Stimulated activated CD8-positive, alpha-beta memory T cell treated with anti-CD3 and anti-CD28 coated beads, Interleukin-12 subunit alpha, Interleukin-12 subunit beta, amount 100 ng/mL, for 4 hours (primary cell): ENCODE data around the gene FAM186B.

ENCODE experiments used
- DNase-seq: peaks from one replicate; pipeline ENCODE4 v3.0.0-alpha.2; 2020; ENCODE audit warnings: low read depth

FAM186B gene

DNA sequence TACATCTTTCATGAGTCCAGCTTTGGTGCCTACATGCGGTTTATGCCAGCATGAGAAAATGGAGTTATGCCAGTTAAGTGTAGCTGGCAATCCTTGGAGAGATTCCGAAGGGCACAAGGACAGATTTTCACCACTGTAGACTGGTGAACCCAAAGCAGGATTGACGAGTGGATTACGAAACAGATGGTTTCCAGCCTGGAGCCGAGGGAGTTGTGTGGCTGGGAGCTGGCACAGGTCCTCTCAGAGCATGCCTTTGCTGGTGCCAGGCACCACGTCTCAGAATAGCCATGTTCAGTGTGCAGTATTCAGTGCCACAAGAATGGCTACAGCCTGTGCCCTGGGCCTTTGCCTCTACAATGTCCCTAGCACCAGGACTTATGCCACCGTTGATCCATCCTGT is 53.4 kb downstream of the FAM186B start:
- no peak for DNase-seq

DNA sequence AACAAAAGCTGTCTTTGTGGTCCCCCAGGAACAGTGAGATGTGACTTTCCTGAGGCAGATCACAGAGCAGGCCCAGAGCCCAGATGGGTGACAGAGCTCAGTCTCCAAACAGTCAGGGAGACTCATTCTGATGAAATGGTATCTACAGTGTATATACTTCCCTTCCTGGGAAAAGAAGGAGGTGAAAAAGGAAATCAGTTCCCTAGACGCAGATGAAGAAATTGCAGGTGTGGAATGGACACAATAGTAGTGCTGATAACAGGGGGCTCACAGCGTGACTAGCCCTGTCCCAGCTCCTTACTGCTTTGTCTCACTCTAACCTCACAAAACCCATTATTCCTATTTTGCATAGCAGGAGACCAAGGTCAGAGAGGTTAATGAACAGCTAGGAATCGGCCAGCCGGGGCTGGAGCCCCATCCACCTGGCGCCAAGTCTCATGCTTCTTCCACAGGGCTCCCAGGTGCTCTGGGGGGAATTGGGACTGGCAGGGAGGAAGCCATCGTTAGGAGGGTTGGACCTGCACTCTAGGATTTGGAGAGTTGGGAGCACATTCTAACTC is 54.7 kb downstream of the FAM186B start:
- no peak for DNase-seq

DNA sequence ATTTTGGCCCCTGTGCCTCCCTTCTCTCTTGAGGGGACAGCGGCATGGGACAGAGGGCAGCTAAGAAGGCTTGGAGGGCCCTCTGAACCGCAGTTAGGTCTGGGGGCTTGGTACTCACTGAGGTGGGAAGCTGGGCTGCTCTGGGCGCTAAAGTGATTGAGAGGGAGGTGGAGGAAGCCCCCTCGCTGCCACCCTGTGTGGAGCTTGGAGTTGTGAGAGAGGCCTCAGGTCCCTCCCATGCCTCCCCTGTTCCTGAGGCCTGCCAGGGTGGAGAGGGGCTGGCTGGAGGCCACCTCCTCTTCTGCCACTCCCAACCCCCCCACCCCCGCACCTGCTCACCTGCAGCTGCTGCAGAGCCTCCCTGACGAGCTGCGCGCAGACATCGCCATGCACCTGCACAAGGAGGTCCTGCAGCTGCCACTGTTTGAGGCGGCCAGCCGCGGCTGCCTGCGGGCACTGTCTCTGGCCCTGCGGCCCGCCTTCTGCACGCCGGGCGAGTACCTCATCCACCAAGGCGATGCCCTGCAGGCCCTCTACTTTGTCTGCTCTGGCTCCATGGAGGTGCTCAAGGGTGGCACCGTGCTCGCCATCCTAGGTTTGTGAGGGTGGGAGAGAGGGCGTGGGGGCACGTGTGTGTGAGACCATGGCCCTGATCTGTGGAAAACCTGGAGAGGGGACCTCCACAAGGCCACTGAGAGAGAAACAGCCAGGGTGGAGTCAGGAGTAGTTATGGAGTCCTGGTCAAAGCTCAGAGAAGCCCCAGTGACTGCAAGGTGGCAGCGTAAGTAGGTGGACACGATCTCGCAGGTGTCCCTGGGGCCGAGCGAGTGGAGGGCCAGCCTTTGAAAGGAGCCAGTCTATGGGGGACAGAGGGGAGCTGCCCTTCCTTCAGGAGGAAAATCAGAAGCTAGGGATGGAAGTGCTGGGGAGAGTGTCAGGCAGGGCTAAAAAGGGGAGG is 55.4 kb downstream of the FAM186B start:
- DNase-seq = no peak

DNA sequence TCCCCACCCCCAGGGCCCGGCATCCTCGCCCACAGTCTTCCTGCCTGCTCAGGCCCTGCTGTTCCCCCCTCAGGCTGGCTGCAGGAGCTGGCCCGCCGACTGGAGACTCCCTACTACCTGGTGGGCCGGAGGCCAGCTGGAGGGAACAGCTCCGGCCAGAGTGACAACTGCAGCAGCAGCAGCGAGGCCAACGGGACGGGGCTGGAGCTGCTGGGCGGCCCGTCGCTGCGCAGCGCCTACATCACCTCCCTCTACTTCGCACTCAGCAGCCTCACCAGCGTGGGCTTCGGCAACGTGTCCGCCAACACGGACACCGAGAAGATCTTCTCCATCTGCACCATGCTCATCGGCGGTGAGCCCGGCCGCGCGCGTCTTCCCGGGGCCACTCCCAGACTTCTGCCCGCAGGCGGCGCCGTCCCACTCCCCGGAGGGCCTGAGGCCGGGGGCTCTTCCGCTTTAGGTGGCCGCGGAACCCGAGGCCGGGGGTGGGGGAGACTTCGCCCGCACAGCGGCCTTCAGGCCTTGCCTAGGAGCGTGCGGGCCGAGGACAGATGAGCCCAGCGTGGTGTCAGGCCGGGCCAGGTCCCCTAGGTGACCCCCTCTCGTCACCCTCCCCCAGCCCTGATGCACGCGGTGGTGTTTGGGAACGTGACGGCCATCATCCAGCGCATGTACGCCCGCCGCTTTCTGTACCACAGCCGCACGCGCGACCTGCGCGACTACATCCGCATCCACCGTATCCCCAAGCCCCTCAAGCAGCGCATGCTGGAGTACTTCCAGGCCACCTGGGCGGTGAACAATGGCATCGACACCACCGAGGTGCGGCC is 56.4 kb downstream of the FAM186B start:
- no peak for DNase-seq

DNA sequence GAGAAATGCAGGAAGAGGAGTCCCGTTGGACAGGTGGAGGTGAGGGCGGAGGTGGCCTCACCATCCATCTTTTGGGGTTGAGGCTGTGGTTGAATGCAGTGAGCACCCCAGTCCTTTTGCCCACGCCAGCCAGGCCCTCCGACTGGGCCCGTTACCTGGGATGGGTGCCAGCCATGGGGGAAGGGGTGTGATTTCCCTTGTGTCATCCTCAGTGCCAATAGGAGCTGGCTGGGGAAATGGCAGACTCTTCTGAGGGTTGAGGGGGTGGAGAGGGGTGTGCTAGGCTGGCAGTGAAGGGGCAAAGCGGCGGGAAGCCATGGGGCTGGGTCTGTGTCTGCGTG is 57.0 kb downstream of the FAM186B start:
- DNase-seq = no peak

DNA sequence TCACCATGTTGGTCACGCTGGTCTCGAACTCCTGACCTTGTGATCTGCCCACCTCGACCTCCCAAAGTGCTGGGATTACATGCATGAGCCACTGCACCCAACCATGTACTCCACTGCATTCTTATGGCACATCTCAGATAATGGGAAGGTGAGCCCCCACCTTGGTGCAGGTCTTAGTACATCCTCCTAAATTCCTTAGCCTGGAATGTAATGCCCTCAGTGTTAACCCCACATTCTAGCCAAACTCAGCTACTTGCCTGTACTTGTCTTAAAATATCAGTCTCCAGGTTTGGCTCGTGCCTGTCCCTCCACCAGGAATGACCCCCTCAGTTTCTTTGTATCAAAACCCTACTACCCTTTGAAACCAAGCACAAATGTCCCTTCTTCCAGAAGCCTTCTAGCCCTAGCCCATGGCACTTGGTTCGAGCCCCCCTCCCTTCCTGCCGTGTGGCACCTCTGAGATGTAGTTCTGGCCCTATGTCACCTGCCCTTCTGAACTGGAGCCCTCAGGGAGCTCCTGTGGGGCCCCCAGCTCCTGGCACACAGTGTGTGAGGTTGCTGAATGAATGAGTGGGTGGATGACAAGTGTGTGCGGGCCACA is 58.2 kb downstream of the FAM186B start:
- DNase-seq = no peak

DNA sequence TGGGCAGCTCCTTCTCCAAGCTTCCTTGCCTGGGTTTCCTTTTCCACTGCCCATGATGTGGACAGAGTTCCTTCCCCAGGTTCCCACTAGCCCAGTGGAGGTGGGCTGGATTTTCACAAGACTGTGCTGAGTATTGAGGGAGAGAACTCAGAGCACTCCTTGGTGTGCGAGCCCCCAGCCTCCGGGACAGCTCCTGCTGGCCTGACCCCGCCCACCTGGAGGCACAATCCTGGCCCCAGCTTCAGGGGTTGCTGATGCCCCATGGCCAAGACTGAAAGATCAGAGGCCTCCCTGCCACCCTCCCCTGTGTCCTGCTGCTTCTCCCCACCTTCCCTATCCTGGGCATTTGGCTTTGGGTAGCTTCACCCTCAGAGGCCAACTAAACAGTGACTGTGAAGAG is 59.0 kb downstream of the FAM186B start:
- DNase-seq = no peak

DNA sequence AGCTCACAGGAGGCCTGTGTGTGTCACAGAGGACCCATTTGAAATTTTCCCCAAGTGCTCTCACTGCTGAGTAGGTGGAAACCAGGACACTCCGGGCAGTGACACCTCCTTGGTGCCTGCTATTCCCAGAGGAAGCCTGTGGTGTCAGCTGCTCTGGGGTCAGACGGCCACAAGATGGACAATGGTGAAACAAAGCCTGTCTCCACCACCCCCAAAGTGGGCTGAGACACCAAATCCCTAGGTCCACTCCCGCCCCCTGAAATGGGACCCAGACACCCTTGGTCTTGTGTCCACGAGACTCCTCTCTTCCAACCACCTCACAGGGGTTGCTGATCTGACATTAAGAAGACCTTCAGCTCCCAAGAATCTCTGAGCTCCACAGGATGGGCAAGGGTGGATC is 59.6 kb downstream of the FAM186B start:
- no peak for DNase-seq

DNA sequence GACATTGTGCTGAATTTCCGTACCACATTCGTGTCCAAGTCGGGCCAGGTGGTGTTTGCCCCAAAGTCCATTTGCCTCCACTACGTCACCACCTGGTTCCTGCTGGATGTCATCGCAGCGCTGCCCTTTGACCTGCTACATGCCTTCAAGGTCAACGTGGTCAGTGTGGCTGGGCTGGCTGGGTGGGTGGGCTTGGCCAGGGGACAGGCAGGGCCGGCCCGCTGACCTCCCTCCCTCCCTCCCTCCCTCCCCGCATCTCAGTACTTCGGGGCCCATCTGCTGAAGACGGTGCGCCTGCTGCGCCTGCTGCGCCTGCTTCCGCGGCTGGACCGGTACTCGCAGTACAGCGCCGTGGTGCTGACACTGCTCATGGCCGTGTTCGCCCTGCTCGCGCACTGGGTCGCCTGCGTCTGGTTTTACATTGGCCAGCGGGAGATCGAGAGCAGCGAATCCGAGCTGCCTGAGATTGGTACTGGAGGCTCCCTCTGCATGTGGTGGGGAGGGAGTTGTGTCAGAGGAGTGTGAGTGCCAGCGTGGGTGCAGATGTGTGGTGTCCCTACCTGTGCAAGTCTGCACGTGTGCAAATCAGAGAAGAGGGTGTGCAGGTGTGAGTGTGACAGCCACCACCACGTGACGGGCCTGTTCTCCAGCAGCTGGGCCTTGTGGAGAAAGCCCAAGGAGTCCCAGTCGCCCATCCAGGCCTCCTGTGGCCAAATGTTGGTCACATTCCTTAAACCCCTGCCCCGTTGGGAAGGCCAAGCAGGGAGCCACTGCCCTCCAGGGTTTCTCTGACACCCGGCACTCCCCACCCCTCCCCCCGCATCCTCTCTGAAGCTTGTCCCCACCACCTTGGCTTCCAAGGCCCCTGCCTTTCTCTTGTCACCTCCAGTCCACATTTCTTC is 61.3 kb downstream of the FAM186B start:
- no peak for DNase-seq

DNA sequence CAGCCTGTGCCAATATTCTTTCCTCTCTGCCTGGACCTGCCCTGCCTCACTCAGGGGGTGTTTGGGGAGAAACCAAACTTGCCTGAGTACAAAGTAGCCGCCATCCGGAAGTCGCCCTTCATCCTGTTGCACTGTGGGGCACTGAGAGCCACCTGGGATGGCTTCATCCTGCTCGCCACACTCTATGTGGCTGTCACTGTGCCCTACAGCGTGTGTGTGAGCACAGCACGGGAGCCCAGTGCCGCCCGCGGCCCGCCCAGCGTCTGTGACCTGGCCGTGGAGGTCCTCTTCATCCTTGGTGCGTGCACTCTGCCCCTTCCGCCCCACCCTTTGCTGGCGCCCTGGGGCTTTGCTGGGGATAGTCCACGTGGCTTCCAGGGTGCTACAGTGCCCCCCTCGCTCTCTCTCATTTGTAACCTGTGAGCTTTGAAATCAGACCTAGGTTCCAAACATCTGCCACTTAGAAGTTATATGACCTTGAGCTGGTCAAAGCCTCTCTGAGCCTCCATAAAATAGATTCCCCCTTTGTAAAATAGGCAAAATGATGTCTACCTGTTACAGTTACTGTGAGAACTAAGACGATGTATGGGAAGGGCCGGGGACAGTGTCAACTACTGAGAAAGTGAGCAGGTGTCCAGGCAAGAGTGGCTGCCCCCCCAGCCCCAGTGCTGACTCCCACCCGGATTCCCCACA is 62.1 kb downstream of the FAM186B start:
- no peak for DNase-seq

DNA sequence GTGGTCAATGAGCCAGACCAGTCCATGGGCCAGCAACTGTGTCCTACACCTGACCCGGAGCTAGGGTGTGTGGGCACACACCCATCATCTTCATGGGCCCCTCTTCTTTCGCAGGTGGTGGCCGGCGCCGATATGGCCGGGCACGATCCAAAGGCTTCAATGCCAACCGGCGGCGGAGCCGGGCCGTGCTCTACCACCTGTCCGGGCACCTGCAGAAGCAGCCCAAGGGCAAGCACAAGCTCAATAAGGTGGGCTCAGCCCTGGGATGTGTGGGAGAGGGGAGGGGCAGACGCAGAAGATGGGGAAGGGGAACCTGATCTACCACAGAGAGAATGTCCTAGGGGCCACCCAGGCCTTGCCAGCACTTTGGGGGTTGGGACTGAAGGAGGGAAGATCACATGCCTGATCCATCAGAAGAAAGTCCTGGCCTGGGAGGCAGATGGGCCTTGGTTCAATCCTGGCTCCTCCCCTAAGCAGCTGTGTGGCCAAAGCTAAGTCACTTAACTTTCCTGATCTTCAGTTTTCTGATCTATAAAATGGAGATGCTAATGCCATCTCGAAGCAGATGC is 62.8 kb downstream of the FAM186B start:
- no peak for DNase-seq

DNA sequence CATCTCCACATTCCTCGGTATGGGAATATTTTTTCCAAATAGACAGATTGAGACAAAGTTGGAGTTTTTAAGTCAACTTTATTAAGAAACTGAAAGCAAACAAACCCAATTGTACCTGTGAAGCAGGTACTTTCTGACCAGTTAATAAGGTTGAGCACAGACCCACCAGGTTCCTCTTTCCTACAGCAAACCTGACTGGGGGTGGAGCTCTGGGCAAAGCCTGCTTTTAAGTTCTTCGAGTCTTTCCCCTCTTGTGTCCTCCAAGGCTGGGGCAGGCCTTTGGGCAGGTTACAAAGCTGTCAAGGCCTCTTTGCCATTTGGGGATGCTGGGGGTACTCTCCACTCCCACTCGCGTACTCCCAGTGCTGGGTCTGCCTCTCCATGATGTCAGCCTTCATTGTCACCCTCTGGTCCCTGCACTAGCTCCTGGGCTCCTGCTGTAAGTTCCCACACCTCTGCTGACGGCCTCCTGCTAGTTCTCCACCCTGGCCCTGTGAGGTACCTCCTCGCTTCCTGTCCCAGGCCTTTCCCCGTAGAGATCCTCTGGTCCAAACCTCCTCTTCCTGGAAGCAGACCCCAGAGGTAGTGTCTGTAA is 63.4 kb downstream of the FAM186B start:
- DNase-seq = no peak

DNA sequence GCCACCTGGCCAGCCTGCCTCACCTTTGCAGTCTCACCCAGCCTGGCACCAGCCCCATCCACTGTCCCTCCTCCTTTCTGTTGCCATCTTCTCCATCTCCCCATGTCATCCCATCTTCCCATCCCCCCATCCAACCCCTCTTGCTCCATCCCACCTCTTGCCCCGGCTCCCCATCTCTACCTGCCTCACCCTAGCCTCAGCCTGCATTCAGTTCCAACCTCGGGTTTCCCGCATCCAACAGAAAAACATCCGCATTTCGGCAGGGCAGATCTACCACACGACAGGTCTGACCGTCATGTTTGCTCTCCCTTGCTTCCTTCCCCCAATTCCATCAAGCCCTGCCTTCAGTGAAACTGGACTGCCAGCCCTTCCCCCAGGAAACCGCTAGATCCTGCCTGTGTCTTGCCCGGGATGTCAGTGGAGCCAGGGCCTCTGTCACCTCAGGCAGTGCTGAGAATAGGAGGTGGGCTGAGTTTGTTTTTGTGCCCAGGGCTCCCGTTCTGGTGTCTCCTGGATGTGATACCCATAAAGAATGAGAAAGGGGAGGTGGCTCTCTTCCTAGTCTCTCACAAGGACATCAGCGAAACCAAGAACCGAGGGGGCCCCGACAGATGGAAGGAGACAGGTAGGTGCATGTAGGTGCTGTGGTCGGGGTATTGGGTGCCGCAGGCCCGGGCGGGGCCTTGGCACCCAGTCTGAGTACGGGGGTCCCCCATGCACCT is 64.1 kb downstream of the FAM186B start:
- no peak for DNase-seq

DNA sequence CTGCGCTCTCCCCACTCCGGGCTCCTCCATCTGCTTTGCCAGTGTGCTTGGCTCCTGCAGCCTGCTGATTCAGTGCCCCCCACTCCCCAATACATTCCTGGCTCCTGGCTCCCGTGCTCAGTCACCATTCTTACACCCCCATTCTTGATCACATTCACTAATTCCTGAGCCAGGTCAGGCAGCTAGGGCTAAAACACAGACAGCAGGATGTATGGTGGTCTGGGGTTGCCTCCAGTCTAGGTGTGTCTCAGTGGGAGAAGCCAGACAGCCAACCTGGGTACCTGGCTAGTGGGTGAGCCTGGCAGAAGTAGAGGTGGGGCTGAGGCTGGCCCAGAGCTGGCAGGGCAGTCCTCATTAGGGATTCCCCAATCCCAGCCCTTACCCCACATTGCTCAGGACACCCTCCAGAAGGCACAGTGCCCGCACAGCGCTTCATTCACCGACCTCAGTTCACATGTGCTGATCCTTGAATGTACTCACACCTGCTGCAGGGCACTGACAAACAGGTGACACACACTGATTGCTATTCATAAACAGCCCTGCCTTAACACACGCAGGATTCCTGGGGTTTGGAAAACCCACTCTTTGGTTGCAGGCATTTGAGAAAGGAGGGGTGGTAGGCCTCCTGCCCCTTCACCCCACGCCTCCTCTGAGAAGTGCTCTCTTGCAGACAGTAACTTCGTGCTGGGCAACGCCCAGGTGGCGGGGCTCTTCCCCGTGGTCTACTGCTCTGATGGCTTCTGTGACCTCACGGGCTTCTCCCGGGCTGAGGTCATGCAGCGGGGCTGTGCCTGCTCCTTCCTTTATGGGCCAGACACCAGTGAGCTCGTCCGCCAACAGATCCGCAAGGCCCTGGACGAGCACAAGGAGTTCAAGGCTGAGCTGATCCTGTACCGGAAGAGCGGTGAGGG is 65.0 kb downstream of the FAM186B start:
- DNase-seq = no peak

DNA sequence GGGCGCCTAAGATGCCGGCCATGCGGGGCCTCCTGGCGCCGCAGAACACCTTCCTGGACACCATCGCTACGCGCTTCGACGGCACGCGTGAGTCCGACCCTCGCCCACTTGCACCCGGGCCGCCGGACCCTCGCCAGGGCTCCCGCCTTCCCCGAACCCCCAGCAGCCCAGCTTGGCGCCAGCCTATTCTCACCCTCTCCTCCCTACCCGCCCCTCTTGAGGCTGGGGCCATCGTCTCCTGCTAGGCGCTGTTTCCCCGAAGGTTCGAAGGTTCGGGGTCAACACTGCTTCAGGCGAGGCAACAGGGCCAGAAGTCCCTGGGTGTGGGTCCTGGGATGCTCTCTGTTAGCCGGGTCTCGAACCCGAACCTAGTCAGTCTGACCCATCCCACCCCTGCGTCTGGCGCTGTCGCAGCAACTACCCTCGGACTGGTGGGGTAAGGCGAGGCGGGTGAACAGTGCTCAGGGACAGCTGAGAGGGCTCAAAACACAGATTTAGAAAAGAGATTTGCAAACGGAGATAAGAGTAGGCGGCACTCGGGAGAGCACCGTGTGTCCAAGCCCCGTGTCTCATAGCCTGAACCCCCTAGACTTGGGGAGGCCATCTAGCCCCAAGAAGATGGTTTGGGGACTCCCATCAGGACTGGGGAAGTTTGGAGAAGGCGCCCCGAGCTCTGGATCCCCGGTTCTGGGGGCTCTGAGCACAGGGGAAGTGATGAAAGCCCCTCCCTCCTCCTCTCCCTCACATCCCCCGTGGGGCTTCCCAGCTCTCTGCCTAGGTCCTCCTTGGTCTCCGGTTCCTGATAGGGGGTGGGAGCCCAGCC is 65.8 kb downstream of the FAM186B start:
- no peak for DNase-seq

DNA sequence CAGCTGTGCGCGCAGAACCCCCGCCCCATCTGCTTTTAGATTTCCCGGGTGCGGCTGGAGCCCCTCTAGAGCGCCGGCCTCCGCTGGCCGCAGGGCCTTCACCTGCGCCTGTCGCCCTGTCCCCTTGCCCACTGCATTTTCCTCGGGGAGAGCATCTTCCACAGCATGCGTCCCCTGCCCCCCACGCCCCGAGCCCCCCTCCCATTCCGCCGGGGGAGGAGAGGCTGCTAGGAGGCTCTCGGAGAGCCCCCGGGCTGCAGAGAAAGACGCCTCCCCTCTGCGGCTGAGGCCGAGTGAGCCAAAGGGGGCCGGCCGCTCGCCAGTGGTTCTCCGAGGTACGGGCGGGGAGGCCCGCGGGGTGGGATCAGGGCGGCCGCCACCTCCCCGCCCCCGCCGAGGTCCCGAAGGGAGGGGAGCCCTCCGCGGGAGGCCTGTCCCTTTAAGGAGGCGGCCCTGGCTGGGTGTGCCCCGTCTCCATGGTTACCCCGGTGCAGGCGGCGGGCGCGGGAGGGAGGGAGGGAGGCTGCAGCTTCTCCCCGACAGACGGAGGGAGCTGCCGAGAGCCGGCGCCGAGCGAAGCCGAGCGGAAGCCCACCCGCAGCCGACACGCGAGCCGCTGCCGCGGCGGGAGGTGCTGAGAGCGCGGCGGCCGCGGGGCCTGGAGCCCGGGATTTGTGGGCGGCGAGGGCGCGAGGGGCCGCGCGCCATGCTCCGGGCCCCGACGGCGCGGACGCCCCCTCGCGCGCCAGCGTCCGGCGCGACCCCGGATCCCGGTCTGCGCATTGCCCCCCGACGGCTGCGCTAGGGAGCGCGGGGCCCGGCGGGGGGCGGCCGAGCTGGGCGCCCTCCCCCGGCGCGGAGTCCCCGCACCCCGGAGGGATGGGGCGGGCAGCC is 66.7 kb downstream of the FAM186B start, which contains the start of gene KCNH3:
Gene KCNH3 (plus strand): TSS at position 521 of the 894 bp plus-strand sequence. CDS start 387 bp downstream, outside the sequence.
- peak; percentile 78 for DNase-seq
